Measurements from ENCODE around the gene GPRIN3. TPM values are rescaled to one million over a fixed set of nuclear protein-coding genes. Genes with fewer than 3 reads are reported as not detected.

Gene GPRIN3
- total and polyA plus RNA-seq, 2 of the 13 experiments (the other 11 are each of a cell fraction or from before 2014, with no cell fraction given), result not detected

DNA sequence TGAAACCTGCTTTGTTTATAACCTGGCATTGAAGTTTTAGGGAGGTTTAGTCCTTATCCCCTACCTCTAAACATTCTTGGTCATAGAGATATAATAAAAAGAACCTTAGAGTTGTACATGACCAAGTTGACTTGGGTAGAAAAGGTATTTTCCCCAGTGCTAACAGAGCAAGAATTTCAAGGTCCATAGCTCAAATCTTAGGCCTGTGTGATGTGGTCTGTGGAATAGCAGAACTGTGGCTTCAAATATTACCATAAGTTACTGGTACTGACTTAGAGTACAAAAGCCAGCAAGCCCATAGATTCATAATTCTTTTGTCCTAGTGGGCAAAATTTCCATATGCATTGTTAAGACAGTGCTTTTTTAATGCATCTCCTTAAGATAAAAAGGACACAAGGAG, 91.2 kb downstream of the GPRIN3 start:
- no peak overlapping the region for H3K9ac ChIP-seq (ENCODE audit: insufficient read depth, low read depth, low read length)
- no peaks in the 10 kb centered on the region for H3K79me2 ChIP-seq (ENCODE audit: insufficient read depth, low read length)
- ChIA-PET POLR2A (no interaction called here), CTCF (ENCODE audit: low intra/inter-chr PET ratio, low total read pairs) (no interaction called here)
- BruUV-seq (replicated peaks), result no TSS peak
- FAIRE-seq (no peak), ATAC-seq (no peak), DNase-seq (ENCODE audit: low spot score) (no peak)
- no peak overlapping the region for H3K4me2 ChIP-seq (ENCODE audit: low read depth, low read length)
- no peak overlapping the region for H3K4me3 ChIP-seq (replicated peaks in 1 of 3; ENCODE audit: insufficient read depth in 1 of 3, low read depth in 2 of 3, low read length in 3 of 3)
- TF ChIP-seq LCORL (IDR thresholded peaks at IDR 0.05) (no peak), LCORL (CRISPR knock-in tag; IDR thresholded peaks at IDR 0.05) (no peak), ZMYM4 (CRISPR knock-in tag; IDR thresholded peaks at IDR 0.05) (no peak), KLF9 (CRISPR knock-in tag; IDR thresholded peaks at IDR 0.05; ENCODE audit: low read depth) (no peak), ZNF550 (CRISPR knock-in tag; IDR thresholded peaks at IDR 0.05; ENCODE audit: borderline replicate concordance) (no peak), SMAD9 (CRISPR knock-in tag; IDR thresholded peaks at IDR 0.05) (no peak)
- TF ChIP-seq, protein P1, sequence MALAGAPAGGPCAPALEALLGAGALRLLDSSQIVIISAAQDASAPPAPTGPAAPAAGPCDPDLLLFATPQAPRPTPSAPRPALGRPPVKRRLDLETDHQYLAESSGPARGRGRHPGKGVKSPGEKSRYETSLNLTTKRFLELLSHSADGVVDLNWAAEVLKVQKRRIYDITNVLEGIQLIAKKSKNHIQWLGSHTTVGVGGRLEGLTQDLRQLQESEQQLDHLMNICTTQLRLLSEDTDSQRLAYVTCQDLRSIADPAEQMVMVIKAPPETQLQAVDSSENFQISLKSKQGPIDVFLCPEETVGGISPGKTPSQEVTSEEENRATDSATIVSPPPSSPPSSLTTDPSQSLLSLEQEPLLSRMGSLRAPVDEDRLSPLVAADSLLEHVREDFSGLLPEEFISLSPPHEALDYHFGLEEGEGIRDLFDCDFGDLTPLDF (CRISPR knock-in tag; IDR thresholded peaks at IDR 0.05), result no peak
- H3K27me3 ChIP-seq (ENCODE audit: control insufficient read depth in 1 of 2, insufficient read depth in 2 of 2, low read length in 2 of 2), result no peaks in the 10 kb centered on the region
- peaks cover 20% of the 10 kb centered on the region for H3K4me1 ChIP-seq (ENCODE audit: insufficient read depth, low read length)
- no peaks in the 10 kb centered on the region for H3K36me3 ChIP-seq (replicated peaks in 1 of 2; ENCODE audit: control insufficient read depth in 1 of 2, insufficient read depth in 2 of 2, low read length in 2 of 2)
- no peaks in the 10 kb centered on the region for H3K9me3 ChIP-seq (ENCODE audit: low read length)
- no peak overlapping the region for H3K27ac ChIP-seq (ENCODE audit: extremely low read length, insufficient read depth, low read length)
- H2AFZ ChIP-seq (ENCODE audit: low read length), result no peak overlapping the region
- in situ Hi-C loops (cut with HindIII; ENCODE audit: extremely low pct_ligation_motif_present, low pct_unique_long_range_greater_than_20kb), result no loop called here
- intact Hi-C loops (cut with micrococcal nuclease; ENCODE audit: unreplicated experiment), result no loop called here
- no peaks in the 10 kb centered on the region for H4K20me1 ChIP-seq (ENCODE audit: insufficient read depth, low read length)

DNA sequence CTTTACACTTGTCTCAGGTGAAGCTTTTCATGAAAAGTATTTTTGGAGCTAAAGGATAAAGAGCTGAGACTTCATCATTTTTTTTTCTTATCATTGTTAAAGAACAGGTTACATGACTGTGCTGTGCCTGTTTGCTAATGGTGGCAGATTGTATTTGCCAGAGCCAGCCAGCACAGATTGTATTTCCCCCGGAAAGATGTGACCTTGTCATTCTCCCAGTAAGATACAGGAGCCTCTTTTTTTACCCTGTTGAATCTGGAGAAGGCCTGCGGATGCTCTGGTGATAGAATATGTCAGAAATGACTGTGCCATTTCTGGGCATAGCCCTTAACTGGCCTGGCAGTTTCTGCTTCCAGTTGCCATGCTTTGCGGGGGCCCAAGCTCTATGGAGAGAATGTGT, 91.9 kb downstream of the GPRIN3 start:
- Histone ChIP-seq H3K27me3 (ENCODE audit: control insufficient read depth in 1 of 2, insufficient read depth in 2 of 2, low read length in 2 of 2) (no peaks in the 10 kb centered on the region), H3K4me3 (replicated peaks in 1 of 3; ENCODE audit: insufficient read depth in 1 of 3, low read depth in 2 of 3, low read length in 3 of 3) (no peak overlapping the region), H3K79me2 (ENCODE audit: insufficient read depth, low read length) (no peaks in the 10 kb centered on the region), H2AFZ (ENCODE audit: low read length) (no peak overlapping the region), H3K4me1 (ENCODE audit: insufficient read depth, low read length) (peaks cover 20% of the 10 kb centered on the region), H4K20me1 (ENCODE audit: insufficient read depth, low read length) (no peaks in the 10 kb centered on the region), H3K27ac (ENCODE audit: extremely low read length, insufficient read depth, low read length) (no peak overlapping the region), H3K9me3 (ENCODE audit: low read length) (no peaks in the 10 kb centered on the region), H3K36me3 (replicated peaks in 1 of 2; ENCODE audit: control insufficient read depth in 1 of 2, insufficient read depth in 2 of 2, low read length in 2 of 2) (no peaks in the 10 kb centered on the region), H3K9ac (ENCODE audit: insufficient read depth, low read depth, low read length) (no peak overlapping the region), H3K4me2 (ENCODE audit: low read depth, low read length) (no peak overlapping the region)
- in situ Hi-C loops (cut with HindIII; ENCODE audit: extremely low pct_ligation_motif_present, low pct_unique_long_range_greater_than_20kb), result no loop called here
- BruUV-seq (replicated peaks), result no TSS peak
- no peak for ATAC-seq
- FAIRE-seq, result no peak
- POLR2A ChIA-PET, result no interaction called here
- WGBS (ENCODE audit: low lambda C conversion rate), result 4% methylated on average over 2 of the region's 3 CpGs
- intact Hi-C loops (cut with micrococcal nuclease; ENCODE audit: unreplicated experiment), result no loop called here
- CTCF ChIA-PET (ENCODE audit: low intra/inter-chr PET ratio, low total read pairs), result no interaction called here
- no peak for DNase-seq (ENCODE audit: low spot score)
- TF ChIP-seq JARID2 (CRISPR knock-in tag; IDR thresholded peaks at IDR 0.05; ENCODE audit: insufficient replicate concordance) (no peak), KLF11 (CRISPR knock-in tag; IDR thresholded peaks at IDR 0.05) (no peak), CREM (IDR thresholded peaks at IDR 0.05) (no peak), CREM (CRISPR knock-in tag; IDR thresholded peaks at IDR 0.05) (no peak), ZNF549 (CRISPR knock-in tag; IDR thresholded peaks at IDR 0.05) (no peak), CAMTA2 (CRISPR knock-in tag; IDR thresholded peaks at IDR 0.05; ENCODE audit: borderline replicate concordance) (no peak), CBX5 (CRISPR knock-in tag; IDR thresholded peaks at IDR 0.05; ENCODE audit: borderline replicate concordance) (no peak)
- TF ChIP-seq, protein P2, sequence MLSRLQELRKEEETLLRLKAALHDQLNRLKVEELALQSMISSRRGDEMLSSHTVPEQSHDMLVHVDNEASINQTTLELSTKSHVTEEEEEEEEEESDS (CRISPR knock-in tag; IDR thresholded peaks at IDR 0.05; ENCODE audit: borderline replicate concordance), result no peak
- TF ChIP-seq, protein P3, sequence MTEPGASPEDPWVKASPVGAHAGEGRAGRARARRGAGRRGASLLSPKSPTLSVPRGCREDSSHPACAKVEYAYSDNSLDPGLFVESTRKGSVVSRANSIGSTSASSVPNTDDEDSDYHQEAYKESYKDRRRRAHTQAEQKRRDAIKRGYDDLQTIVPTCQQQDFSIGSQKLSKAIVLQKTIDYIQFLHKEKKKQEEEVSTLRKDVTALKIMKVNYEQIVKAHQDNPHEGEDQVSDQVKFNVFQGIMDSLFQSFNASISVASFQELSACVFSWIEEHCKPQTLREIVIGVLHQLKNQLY (CRISPR knock-in tag; IDR thresholded peaks at IDR 0.05), result no peak
- TF ChIP-seq, protein P4, sequence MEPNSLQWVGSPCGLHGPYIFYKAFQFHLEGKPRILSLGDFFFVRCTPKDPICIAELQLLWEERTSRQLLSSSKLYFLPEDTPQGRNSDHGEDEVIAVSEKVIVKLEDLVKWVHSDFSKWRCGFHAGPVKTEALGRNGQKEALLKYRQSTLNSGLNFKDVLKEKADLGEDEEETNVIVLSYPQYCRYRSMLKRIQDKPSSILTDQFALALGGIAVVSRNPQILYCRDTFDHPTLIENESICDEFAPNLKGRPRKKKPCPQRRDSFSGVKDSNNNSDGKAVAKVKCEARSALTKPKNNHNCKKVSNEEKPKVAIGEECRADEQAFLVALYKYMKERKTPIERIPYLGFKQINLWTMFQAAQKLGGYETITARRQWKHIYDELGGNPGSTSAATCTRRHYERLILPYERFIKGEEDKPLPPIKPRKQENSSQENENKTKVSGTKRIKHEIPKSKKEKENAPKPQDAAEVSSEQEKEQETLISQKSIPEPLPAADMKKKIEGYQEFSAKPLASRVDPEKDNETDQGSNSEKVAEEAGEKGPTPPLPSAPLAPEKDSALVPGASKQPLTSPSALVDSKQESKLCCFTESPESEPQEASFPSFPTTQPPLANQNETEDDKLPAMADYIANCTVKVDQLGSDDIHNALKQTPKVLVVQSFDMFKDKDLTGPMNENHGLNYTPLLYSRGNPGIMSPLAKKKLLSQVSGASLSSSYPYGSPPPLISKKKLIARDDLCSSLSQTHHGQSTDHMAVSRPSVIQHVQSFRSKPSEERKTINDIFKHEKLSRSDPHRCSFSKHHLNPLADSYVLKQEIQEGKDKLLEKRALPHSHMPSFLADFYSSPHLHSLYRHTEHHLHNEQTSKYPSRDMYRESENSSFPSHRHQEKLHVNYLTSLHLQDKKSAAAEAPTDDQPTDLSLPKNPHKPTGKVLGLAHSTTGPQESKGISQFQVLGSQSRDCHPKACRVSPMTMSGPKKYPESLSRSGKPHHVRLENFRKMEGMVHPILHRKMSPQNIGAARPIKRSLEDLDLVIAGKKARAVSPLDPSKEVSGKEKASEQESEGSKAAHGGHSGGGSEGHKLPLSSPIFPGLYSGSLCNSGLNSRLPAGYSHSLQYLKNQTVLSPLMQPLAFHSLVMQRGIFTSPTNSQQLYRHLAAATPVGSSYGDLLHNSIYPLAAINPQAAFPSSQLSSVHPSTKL (CRISPR knock-in tag; IDR thresholded peaks at IDR 0.05), result no peak

Measured in HepG2 (cell line).